Measurements from ENCODE around the gene LMF2. TPM values are rescaled to one million over a fixed set of nuclear protein-coding genes. Genes with fewer than 3 reads are reported as not detected.

The LMF2 gene
- total RNA-seq, 1 donor from 2014 or later: 57.0 TPM

DNA sequence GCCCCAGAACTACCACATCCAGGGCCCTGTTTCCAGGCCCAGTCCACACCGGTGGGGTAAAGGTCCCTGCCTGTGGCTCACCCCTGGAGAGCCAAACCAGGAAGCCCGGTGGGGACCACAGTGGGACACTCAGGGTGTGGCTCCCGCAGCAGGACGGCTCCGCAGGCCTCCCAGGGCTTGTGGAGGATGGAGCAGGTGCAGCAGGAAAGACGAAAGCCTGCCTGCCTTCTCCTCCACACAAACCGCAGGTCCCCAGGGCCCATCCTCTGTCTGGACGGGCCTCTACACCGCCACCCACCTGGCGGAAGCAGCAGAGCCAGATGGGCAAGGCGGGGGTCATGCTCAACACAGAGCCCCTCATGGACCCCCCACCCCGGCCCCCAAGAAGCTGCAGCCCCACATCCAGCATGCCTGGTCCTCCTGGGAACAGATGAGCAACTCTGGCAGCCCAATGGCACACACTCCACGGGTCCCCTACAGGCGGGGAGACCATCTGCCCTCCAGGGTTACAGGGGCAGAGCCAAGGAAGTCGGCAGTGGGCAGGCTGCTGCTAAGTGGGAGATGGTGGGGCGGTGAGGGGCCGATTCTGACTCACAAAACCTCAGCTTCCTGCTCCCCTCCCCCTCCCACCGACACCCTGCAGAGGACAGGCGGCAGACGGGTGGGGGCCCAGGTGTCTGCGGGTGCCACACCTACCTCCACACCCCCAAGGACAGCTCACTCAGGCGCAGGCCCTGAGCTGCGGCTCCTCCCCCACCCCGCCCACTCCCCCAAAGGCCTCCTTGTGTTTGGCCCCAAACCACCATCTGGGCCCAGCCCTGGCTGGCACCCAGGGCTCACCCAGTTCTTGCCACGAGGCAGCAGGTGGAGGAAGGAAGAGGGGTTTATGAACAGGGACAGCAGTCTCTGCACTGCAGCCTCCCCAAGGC, 37.9 kb downstream of the LMF2 start:
- H3K4me3 ChIP-seq: no peak overlapping the region
- H3K9me3 ChIP-seq: no peaks in the 10 kb centered on the region
- H3K27ac ChIP-seq: no peak overlapping the region
- no peak for DNase-seq (ENCODE audit: extremely low spot score in 2 of 2)
- peaks cover 0 to 35% of the 10 kb centered on the region in 2 donors for H3K36me3 ChIP-seq
- intact Hi-C loops (cut with DNase I): no loop called here
- TF ChIP-seq, protein P1, sequence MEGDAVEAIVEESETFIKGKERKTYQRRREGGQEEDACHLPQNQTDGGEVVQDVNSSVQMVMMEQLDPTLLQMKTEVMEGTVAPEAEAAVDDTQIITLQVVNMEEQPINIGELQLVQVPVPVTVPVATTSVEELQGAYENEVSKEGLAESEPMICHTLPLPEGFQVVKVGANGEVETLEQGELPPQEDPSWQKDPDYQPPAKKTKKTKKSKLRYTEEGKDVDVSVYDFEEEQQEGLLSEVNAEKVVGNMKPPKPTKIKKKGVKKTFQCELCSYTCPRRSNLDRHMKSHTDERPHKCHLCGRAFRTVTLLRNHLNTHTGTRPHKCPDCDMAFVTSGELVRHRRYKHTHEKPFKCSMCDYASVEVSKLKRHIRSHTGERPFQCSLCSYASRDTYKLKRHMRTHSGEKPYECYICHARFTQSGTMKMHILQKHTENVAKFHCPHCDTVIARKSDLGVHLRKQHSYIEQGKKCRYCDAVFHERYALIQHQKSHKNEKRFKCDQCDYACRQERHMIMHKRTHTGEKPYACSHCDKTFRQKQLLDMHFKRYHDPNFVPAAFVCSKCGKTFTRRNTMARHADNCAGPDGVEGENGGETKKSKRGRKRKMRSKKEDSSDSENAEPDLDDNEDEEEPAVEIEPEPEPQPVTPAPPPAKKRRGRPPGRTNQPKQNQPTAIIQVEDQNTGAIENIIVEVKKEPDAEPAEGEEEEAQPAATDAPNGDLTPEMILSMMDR (IDR thresholded peaks at IDR 0.05): no peak
- TF ChIP-seq POLR2AphosphoS5 (IDR thresholded peaks at IDR 0.05; ENCODE audit: insufficient read depth in 1 of 2, low read depth in 1 of 2): no peak
- no peak for TF ChIP-seq POLR2A (IDR thresholded peaks at IDR 0.05)
- H3K4me1 ChIP-seq: peaks cover 65% of the 10 kb centered on the region
- no peaks in the 10 kb centered on the region for H3K27me3 ChIP-seq

GRCh38 chr22:50468626-50469025, 38.9 kb downstream of the LMF2 start:
- peaks cover 0 to 45% of the 10 kb centered on the region in 2 donors for H3K36me3 ChIP-seq
- no peaks in the 10 kb centered on the region for H3K27me3 ChIP-seq
- intact Hi-C loops (cut with DNase I): no loop called here
- no peak overlapping the region for H3K27ac ChIP-seq
- no peaks in the 10 kb centered on the region for H3K9me3 ChIP-seq
- H3K4me1 ChIP-seq: peaks cover 59% of the 10 kb centered on the region
- DNase-seq (ENCODE audit: extremely low spot score in 2 of 2): no peak
- H3K4me3 ChIP-seq: no peak overlapping the region
- no peak for TF ChIP-seq POLR2A (IDR thresholded peaks at IDR 0.05)
- TF ChIP-seq, protein P1 (IDR thresholded peaks at IDR 0.05): no peak
- no peak for TF ChIP-seq POLR2AphosphoS5 (IDR thresholded peaks at IDR 0.05; ENCODE audit: insufficient read depth in 1 of 2, low read depth in 1 of 2)

DNA sequence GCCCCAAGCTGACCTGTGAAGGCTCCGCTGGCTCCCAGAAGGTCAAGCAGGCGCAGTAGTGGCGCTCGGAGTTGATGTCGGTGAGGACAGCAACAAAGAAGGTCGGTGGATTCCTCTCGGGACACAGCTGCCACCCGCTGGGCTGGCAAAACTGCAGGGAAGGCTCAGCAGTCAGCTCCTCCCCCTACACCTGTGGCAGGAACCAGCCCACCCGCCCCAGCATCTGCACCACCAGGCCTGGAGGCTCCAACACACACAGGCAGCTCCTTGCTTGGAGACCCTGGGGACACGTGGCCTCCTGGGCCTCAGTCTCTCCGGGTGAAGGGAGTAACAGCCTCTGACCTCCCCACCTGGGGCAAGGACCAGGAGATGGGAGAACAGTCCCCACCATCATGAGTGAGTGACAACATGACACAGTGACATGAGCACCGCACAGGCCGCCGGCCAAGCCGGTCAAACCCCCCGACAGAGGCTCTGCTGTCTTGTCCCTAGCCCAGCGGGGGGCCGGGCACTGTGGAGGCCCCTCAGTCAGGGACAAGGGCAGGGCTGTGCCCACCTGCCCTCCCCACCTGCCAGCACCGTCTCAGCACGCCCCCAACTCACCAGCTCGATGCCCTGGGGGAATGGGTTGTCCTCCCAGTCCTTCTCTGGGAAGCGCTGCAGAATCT, 39.6 kb downstream of the LMF2 start:
- H3K36me3 ChIP-seq: peaks cover 0 to 52% of the 10 kb centered on the region in 2 donors
- no peak for DNase-seq (ENCODE audit: extremely low spot score in 2 of 2)
- no peak overlapping the region for H3K4me3 ChIP-seq
- H3K27ac ChIP-seq: no peak overlapping the region
- H3K27me3 ChIP-seq: no peaks in the 10 kb centered on the region
- TF ChIP-seq POLR2A (IDR thresholded peaks at IDR 0.05) (no peak), POLR2AphosphoS5 (IDR thresholded peaks at IDR 0.05; ENCODE audit: insufficient read depth in 1 of 2, low read depth in 1 of 2) (no peak)
- TF ChIP-seq, protein P1 (IDR thresholded peaks at IDR 0.05): no peak
- intact Hi-C loops (cut with DNase I): no loop called here
- H3K9me3 ChIP-seq: no peaks in the 10 kb centered on the region
- H3K4me1 ChIP-seq: peaks cover 52% of the 10 kb centered on the region

DNA sequence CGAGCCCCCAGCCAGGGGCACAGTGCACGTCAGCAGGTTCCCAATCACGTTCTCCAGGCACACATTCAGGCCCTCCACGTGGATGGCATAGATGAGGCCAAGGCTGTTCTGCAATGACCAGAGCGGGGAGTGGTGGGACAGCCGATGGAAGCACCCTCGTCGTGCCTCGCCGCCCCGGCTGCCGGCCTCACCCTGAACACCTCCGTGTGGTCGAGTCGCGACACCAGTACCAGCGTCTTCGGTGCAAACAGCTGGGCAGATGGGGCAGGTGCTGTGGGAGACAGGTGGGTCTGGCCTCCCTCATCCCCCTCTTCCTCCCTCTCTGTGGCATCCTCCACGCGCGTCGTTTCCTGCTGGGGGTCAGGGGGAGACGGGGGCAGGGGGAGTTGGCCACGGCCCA, 40.2 kb downstream of the LMF2 start:
- Histone ChIP-seq H3K27me3 (no peaks in the 10 kb centered on the region), H3K9me3 (no peaks in the 10 kb centered on the region), H3K4me1 (peaks cover 46% of the 10 kb centered on the region), H3K36me3 (peaks cover 0 to 57% of the 10 kb centered on the region in 2 donors), H3K4me3 (no peak overlapping the region), H3K27ac (no peak overlapping the region)
- intact Hi-C loops (cut with DNase I): no loop called here
- TF ChIP-seq POLR2A (IDR thresholded peaks at IDR 0.05) (no peak), POLR2AphosphoS5 (IDR thresholded peaks at IDR 0.05; ENCODE audit: insufficient read depth in 1 of 2, low read depth in 1 of 2) (no peak)
- TF ChIP-seq, protein P1 (IDR thresholded peaks at IDR 0.05): no peak
- DNase-seq (ENCODE audit: extremely low spot score in 2 of 2): no peak
